GM12872 (cell line): ENCODE measurements around the gene CACNA1B.

Experiments used
- CTCF ChIP-seq: IDR thresholded peaks from 3 replicates; pipeline ENCODE4 v1.5.1; 2011; ENCODE audit warnings: low read depth, mild to moderate bottlenecking, low read length, moderate library complexity; ENCODE audit not compliant: insufficient read depth

CACNA1B gene

DNA sequence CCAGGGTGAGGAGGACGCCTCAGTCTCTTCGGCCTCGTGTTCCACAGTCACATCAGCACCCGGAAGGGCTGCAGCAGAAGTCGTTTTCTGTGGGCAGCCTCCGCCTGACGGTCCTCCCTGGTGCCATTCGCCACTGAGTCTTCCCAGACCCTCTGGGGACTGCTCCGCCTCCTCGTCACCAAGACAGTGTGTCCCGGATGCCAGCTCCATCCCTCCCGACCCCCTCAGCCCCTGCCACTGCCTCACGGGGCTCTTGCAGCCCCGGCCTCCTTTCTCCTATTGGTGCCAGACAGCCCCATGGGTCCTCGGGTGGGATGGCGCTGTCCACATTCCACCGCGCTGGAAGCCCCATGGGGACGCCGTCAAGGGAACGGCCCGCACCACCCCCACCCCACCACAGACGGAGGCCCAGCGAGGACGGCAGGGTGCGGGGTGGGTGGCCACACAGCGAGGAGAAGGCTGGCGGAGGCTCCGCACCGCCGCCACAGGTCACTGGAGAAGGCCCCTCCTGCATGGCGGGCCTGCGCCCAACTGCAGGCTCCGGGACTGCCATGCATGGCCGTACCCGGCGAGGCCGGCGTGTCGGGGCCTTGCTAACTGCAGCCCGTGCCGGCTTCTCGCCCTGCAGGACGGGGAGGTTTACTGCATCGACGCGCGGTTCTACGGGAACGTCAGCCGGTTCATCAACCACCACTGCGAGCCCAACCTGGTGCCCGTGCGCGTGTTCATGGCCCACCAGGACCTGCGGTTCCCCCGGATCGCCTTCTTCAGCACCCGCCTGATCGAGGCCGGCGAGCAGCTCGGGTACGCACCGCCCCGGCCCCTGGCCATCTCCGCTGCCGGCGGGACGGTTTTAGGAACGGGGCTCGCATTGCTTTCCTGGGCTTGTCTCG, 43.6 kb upstream of the CACNA1B start:
- no peak for TF ChIP-seq CTCF

- TF ChIP-seq CTCF, result no peak
These were observed 42.6 kb upstream of the CACNA1B start for GRCh38 chr9:137834846-137835546.

DNA sequence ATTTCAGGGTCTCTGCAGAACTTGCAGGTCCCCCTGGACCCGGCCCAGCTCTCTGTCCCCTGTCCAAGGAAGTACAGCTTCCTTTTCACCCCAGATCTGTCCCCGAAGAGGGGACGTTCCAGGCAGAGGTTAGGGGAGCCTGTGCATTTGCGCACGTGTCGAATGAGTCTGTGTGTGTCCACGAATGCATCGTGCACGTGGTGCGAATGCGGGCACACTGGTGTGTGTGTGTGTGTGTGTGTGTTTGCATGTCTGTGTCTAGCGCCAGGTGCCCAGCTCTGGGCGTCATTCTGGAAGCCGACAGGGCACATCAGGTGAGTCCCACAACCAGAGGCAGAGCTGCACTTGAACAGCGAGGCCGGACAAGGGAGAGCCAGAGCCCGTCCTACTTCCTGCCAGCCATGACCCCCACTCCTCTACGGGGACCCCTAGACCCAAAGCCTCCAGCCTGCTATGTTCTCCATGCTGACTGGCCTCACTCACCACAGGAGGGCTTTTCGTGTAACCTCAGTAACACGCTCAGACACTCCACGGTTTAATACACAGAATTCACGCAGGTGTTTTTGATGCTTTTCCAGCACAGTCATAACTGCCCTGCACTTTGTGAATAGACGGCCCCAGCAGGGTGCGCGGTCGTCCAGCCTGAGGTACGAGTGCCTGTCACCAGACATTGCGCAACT, 41.3 kb upstream of the CACNA1B start:
- TF ChIP-seq CTCF, result no peak

DNA sequence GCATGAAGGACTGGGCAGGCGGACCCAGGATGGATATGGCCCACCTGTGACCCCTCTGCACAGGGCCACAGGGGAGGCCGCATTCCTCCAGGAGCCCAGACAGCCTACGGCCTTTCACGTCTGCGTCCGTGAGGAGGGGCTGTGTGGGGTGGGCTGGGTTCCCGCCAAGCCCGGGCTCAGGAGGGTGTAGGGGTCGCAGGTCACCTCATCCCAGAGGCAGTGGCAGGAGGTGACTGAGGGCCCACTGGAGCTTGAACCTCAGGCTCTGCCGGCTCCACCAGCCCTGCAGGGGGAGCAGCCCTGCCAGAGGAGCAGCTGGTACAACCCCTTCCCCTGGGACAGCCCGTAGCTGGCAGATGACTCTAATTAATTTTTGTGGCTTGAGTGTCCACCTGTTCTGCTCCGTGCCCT, 40.7 kb upstream of the CACNA1B start:
- no peak for TF ChIP-seq CTCF

DNA sequence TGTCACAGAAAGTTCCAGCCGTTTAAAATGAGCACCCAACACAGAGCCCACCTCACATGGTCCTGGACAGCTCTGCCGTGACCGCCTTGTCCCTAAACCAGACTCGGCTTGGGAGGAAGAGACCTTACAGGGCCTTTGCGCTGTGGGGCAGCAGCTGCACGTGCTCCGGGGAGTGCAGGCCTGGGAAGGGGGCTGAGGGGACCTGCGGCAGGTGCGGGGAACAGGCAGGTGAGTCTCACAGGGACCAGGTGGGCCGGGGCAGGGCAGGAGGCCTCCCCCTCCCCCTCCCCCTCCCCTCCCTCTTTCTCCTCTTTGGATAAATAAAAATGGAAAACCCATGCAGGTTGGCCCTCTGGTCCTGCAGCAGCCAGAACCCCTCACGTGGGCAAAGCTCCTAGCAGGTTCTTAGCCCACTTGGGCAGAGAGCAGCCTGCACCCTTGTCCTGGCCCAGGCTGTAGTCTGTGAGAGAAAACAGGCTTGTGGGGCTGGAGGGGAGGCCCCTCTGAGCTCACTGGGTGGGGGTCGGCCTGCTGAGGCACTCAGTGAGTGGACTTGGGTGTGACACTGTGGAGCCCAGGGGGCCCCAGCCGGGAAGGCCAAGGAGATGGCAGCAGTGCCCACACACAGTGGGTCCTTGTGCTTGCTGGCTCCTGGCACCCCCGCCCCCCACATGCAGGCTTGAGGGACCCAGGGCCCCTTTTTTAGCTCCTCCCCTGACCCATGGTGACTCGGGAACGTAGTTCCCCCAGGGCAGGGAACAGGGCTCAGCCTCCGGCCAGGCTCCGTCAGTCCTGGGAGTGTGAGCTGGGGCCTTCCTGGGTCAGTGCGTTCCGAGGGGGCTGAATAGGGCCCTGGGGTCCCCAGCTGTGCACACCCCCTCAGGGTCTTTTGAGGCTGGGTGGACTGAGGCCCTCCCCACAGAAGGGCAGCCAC, 40.0 kb upstream of the CACNA1B start:
- TF ChIP-seq CTCF, result no peak

DNA sequence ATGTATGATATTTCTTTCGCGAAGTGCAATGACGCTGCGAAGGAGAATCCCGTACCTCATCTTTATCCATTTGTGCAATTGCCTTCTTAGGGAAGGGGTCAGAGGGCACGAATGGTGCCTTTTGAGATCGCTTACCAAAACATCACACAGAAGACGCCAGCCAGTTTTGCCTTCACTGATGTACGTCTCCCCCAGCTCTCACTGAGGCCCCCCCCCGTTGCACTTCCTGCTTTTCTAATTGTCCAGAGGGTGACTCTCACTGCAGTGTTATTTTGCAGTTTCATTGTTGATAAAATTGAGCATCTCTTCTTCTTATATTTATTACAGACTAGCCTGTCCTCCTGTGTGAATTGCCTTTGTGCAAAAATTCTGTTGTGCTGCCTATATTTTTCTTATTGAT, 39.0 kb upstream of the CACNA1B start:
- TF ChIP-seq CTCF, result no peak
